Muscle of back (tissue), 11 donors: ENCODE measurements around the gene HNMT. TPM values are rescaled to one million over a fixed set of nuclear protein-coding genes. Genes with fewer than 3 reads are reported as not detected.

Source experiments
- DNase-seq, 3 donors: peaks; one replicate each; pipeline versions ENCODE4 v3.0.0 to v3.0.0-alpha.2; 2013
- polyA plus RNA-seq, 10 donors: library from polyadenylated mRNA; unstranded; fragments of 120-200 nt; gene quantifications; one replicate each; pipeline ENCODE4 v1.2.1, GENCODE V29; 2013; ENCODE audit not compliant: insufficient read length in 10 of 10

The HNMT gene
- polyA plus RNA-seq, 10 donors, result 19.5 to 27.8 (median 22.6) TPM

DNA sequence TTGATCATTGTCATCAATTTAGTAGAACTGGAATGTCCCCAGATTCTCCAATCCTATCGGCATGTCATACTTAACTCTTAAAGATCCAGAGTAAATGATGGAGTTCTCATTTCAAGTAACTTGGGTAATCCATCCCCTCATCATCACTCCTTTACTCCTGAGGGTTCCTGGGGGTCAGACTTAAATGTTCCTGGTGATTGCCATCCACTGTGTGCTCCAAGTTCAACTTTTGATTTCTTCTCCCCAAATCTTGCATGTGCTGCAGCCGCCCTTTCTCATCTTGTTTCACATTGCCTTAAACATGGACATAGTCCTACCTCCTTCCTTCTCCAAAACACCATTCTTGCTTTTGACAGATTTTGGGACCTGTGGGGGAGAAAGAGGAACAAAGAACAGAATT, 43.2 kb downstream of the HNMT start:
- no peak for DNase-seq

DNA sequence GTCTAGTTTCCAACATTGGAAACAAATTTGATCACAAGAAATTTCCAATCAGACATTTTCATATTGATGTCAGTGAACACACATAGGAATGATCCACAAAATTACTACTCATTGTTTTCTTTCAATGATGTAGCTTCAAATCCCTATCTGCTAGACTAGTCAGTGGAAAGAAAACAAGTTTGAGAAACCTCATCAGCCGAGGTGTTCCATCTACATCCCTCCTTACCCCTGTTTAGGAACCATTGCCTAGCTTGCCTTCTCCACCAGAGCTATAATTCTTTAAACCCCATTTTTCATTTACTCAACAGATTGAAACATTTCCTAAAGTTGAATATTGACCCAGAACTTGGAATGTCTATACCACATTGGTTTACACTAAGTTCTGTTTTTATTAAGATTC, 45.3 kb downstream of the HNMT start:
- no peak for DNase-seq

DNA sequence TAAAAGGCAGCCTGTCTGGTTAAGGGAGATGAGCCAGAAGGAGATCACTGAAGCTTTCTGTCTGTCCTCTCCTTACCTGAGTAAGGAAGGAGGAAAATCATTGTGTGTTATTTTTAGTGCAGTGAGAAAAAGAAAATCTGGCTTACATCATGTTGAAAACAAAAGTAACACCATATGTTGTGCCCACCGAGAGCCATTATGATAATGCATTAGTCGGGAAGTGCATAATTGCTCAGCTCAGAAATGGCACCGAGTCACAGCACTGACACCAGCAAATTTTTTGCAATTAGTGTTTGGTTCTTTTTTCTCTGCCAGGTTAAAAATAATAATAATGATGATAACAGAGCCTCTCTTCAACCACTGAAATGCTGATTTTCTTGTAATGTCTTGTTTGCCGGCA, 46.6 kb downstream of the HNMT start:
- DNase-seq, result no peak

DNA sequence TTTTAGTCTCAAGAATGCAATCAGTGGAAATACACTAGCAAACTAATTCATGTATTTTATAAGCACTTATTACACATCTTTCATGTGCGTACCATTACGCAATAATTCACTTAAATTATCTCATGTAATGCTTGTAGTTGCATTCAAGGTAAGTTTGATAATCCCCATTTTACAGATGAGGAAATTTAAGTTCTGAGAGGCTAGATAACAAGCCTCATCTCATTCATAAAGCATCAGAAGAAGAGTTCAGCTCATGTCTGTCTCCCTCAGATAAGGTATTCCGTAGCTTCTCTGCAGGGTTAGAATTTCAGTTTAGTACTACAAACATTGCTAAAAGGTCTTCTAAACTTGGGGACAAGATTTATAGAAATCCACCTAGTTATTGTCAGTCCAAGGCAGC, 47.8 kb downstream of the HNMT start:
- DNase-seq, result no peak

DNA sequence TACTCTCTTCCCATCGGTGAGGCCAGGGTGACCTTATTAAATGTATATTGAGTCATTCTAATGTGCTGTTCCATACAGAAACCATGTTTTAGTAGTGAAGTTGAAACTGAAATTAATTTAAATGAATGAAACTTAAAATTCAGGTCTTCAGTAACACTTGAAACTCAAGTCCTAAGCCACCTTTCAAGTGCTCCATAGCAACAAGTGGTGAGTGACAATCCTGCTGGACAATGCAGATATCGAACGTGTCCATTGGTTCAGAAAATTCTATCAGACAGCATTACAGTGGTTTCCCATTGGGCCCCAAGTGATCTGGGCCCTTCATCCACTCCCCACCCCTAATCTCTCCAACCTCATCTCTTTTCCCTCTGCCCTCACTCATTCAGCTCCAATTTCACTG, 48.7 kb downstream of the HNMT start:
- DNase-seq, result no peak

DNA sequence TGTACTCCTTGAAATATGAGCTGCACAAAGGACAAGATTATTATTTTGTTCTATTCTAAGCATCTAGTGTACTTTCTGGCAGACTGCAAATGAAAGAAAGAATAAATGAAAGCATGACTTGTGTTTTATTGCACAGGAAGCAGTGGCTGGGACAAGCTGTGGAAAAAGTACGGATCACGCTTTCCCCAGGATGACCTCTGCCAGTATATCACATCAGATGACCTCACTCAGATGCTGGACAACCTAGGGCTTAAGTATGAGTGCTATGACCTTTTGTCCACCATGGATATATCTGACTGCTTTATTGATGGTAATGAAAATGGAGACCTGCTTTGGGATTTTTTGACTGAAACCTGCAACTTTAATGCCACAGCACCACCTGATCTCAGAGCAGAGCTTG, 49.4 kb downstream of the HNMT start:
- DNase-seq, result no peak

DNA sequence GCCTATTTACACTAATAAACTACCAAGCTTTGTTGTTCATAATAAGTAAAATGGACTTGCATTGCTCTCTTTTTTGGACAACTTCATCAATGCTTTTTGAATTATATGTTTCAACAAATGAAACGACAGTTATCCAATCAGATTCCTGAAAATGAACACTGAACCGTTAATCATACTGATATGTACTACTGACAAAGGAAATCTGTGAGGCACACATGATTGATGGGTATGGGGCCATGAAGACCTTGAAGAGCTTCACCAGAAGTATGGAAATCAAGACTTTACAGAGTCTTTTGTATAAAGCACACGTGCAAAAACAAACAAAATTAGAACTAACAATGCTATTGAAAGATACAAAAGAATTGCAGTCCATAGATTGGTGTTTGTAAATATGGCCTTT, 51.2 kb downstream of the HNMT start:
- DNase-seq, result no peak

DNA sequence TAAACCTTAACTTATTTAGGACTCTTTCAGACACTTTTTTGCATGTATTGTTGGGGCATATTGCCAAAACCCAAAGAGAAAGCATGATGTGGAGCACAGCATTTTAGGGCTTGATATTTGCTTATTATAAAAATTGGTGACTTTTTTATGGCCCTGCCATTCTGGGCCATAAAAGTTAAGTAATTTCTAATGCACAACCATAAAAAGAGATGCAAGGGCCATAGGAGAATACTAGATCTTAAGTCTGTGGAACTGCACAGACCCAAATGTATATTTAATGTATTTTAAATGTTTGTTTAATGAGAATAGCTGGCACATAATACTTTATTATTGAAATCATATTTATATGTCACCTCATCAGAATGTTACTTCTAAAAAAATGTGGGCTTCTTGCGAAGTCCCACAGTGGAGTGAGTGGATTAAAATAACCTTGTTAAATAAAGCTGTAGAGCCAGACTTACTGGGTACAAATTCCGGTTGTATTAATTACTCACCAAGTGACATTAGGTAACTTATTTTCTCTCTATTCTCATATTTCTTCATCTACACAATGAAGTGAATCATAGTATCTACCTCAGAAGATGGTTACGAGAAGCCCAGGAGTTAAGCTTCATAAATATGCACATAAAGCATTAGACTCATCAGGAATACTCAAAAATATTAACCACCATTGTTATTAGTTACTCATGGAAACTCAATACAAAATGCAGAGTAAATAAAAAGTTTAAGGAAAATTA, 52.2 kb downstream of the HNMT start:
- DNase-seq, result no peak

DNA sequence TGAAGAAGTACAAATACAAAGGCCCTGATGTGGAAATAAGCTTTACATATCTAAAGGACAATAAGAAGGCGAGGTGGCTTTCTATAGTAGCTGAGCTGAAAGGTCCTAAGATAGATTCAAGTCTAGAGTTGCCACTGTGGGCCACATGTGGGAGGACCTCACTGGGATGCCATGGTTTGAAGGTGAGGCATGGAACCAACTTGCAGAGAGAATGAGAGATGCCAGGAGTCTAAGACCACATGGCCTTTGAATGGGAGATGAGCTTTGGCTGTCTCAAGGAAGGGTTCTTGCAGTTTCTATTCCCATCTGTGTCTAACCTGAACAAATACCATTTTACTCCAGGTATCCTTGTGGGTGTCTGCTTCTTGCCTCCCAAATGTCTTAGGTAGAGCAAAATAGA, 53.6 kb downstream of the HNMT start:
- no peak for DNase-seq

DNA sequence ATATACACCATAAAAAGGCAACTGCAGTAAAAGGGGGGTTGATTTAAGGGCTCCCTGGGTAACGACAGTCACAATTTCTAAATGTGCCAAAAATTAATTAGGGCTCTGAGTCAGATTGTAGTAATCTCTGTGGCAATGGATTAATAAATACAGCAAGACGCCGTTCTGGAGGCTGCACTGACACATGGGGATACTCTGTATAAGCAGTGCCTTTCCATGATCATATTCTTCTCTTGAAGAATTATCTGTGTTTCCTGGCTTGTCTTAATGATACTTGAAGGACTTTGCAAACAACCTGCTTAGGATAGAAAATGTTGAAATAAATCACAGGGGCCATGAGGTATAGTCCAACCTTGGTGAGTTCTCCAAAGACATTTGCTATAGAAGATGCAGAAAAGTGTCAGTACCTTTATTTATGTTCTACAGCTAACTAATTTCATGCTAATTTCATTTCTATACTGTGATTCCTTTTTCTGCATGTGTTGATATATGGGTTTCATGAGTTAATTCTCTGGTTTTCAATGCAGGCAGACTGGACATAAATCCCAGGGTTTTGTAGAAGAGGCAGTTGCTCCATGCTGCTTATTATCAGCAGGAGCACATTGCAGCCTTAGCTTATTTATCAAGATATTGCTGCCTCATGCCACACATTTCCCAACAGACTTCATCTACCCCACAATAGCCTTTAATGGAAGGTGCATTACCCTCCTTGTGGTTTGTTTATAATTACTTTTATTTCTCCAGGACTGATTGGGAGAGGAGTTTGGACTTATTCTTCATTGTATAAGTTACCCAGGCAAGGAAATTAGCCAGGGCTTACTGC, 54.8 kb downstream of the HNMT start:
- no peak for DNase-seq

DNA sequence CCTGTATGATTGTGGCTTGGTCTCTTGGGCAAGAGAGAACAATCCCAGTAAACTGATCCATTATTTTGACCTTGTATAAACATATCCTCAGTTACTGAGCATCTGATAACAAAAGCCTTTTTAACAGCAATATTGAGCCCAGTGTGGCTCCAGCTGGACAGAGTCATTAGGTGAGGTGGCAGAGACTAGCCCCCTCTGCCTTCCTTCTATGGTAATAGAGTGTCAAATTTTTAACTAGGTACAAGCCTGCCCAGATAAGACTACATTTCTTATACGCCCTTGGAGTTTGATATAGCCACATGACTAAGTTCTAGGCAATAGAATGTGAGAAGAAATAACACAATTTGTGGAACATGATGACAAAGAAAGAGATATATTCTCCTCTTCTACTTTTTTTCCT, 56.2 kb downstream of the HNMT start:
- no peak for DNase-seq

DNA sequence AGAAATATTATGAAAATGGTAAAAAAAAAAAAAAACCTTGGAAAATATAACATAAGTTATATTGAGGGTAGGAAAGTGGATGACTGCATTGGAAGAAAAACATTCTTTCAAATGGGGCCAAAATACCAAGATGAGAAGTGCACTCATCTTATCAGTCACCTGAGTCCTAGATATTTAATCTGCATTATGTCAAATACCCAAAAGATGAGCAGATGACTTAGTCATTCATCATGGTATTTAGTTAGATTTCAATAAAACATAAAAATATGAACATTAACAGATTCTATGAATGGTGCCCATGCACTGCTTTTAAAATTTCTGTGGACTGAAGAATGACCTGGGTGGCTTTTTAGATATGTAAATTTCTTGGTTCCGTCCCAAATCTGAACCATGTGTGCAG, 56.9 kb downstream of the HNMT start:
- DNase-seq, result no peak

DNA sequence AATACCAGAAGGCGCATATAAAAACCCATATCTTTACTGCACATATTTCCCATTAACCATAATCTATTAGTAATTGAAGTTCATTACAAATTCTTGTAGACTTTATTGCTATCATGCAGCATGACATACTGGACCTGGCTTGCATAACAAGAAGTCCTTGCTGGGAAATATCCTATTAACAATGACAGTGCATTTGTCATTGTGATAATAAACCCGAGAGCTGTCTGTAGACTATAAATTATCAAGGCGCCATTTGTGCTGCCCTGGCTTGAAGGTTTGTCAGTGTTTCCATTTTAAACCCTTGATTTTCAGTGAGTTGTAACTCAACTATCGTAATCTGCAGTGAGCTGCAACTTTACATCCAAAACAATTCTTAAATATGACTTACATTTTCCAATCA, 59.0 kb downstream of the HNMT start:
- DNase-seq, result no peak

DNA sequence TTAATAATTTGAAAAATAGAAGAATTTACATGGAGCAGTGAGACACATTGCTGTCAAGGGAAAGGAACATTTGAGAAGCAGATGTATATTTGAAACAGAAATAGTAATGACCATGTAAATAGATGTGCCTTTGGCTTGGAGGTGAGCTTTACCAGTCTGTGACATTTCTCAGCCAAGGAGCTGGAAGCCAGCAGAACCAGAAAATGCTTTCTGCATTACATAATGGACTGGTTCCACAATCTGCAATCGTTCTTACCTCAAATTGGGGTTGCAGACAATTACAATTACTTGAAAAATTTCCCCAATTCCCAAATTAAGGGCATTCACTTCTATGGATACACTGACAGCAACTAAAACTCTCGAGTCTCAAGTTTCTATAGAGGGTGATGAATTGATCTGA, 59.7 kb downstream of the HNMT start:
- DNase-seq, result no peak

DNA sequence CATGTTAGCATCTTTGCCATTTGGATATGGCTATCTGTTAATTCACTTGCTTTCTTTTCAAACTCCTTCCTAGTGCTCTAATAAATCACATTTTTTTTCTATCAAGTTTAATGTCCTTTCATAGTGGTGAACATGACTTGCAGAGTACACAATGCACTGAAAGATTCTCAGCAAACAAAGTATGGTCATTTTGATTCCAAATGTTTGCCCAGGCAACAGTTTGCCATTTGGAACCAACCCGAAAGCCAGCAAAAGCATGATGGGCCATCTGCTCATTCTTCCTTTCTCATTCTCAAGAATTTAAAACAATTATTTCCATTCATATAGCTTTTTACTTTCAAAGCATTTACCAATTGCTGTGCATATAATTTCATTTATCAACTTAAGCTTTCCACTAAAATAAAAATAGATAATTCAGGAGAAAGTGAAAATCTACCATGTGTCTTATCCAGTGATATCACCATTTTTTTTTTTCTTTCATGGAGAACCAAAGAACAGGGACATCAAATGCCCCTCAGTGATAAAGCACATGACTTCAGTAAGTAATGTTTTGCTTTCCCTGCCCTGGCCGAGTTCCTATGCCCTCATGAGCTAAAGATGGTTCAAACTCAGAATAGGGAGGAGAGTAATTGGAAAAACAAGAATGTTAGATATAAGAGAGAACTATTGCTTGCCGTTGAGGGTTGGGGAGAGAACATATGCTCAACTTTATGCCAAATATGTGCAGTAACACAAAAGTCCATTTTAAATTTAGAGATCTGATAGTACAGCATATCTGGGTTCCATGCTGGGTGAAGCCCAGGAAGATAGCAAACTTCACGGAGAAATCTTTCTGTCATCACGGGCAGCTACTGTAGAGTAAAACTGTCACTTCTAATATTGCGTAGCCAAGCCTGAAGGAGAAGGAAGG, 62.1 kb downstream of the HNMT start:
- DNase-seq, result no peak

DNA sequence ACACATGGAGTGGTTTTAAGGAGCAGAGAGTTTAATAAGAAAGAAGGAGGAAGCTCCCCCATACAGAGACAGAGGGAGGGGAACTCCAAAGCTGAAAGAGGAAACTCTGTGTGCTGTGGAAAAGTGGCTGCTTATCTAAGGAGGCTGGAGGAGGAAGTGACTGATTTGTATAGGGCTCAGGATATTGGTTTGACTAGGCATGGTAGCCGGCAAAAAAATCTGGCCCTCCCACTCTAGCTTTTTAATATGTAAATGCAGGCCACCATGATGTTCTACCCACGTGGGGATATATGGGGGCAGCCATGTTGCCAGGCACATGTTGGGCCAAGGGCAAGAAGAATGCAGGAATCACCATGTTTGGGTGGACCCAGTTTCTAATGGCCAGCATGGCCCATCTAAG, 64.3 kb downstream of the HNMT start:
- peak in 1 of 3 donors; percentile 16 for DNase-seq

DNA sequence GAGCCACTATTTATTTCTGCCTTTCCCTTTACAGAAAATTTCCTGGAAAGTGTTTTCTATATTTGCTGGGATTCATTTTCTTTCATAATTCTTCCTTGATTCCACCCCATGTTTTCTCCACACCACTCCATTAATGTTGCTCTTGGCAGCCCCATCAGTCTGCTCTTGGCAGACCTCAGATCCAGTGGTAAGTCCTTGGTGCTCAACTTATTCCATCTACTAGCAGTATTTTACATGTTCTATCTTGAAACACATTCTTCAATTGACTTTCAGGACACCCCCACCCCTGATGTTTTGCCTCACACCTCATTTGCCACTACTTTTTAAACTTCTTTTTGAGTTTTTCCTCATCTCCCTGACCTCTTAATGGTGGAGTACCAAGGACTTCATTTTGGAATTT, 65.0 kb downstream of the HNMT start:
- peak in 2 of 3 donors; percentile 18 to 34 for DNase-seq

DNA sequence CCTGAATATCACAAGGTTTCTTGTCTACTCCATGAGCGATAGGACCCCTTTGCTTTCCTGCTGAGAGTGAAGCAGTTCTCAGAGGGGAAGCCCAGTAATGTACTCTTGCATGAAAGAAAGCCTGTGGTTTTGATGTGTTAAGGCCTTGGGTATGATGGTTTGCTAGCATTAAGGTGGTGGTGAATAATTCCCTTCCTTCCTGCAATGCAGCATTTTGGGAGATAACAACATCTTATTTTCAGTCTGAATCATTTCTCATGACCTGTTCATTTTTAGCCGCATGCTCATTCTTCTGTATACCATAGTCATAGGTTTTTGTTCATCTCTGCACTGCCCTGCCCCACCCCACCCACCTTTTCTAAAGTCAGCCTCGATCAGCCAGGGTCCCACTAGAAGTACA, 66.2 kb downstream of the HNMT start:
- DNase-seq, result peak in 1 of 3 donors; percentile 39

DNA sequence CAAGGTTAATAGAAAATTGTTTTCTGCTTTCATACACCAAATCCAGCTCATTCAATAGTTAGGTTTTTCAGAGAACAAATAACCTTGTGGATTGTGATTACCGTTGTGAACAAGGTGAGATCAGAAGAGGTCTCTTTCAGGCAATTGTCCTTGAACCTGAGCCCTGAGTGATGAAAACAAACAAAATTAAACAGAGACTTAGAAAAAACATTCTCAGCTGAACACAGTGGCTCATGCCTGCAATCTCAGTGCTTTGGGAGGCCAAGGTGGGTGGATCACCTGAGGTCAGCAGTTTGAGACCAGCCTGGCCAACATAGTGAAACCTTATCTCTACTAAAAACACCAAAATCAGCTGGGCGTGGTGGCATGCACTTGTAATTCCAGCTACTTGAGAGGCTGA, 68.1 kb downstream of the HNMT start:
- DNase-seq, result no peak

DNA sequence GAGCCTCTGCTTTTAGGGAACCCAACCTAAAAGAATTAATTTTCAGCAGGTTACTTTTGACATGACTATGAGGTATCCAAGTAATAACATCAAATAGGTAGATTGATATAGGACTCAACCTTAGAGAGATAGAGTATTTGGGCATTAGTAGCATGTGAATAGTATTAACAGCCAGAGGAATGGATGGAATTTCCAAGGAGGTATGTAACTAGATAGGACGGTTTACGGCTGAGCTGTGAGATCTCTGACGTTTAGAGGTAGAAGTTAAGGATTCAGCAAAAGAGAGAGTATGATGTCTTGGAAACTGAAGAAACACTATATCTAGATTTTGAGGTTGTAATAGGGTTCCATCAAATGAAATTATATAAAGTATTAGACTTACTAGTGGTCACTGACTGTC, 70.3 kb downstream of the HNMT start:
- DNase-seq, result no peak

DNA sequence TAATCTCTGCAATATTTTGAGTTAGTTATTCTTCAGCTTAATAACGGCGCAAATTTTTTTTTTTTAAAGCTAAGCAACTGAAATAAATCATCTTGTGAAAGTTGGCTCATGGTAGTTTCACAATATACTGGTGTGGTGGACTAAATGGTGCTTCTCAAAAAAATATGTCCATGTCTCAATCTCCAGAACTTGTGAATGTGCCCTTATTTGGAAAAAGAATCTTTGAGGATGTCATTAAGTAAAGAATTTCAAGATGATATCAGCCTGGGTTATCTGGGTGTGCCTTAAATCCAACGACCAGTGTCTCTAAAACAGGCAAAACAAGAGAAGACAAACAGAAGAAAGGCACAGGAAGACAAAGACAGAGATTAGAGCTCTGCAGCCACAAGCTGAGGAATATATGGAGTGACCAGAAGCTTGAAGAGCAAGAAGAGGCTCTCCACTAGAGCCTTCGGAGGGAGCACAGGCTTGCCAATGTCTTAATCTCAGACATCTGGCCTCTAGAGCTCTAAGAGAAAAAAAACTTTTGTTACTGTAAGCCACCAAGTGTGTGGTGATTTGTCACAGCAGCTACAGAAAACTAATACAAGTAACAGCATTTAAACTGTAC, 71.4 kb downstream of the HNMT start:
- peak in 1 of 3 donors; percentile 43 for DNase-seq

DNA sequence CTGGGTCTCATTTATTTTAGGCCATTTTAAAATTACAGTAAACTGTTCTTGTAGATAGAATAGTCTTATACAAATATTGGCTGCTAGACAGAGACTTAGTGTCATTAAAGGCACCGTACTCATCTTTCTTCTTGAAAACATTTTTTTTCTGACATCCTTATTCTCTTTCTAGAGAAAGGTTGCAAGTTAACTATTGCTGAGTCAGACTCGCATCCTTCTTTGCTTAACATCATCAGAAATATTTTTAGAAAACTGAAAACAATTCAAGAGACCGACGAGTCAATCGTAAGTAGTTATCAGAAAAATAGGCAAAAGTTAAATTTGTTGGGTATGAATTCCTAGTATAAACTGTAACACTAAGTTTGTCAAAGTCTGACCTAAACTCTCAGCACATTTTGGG, 72.2 kb downstream of the HNMT start:
- DNase-seq, result no peak
